Endothelial cell of umbilical vein (primary cell): ENCODE measurements around the gene CRYGS. TPM values are rescaled to one million over a fixed set of nuclear protein-coding genes. Genes with fewer than 3 reads are reported as not detected.

Experiments used
- BruUV-seq: library from RNA; stranded (reverse); fragments of 400-500 nt; replicated peaks from 2 replicates; lab custom pipeline; 2021; lab: Mats Ljungman, UMichigan
- CTCF ChIA-PET: fragments of 300-600, 350-600 bp; sonication (Branson Sonifier 250); formaldehyde crosslinking; loops from one replicate; lab custom pipeline; 2021; ENCODE audit warnings: antibody characterized with exemption, inconsistent platforms; lab: Charles Lee
- POLR2A ChIA-PET: fragments of 300-600, 350-600 bp; sonication (Branson Sonifier 250); formaldehyde crosslinking; loops from one replicate; lab custom pipeline; 2021; ENCODE audit warnings: antibody characterized with exemption, inconsistent platforms; lab: Charles Lee
- DNase-seq: peaks from one replicate; pipeline ENCODE4 v3.0.0-alpha.2; 2011; ENCODE audit warnings: low read depth, low spot score
- FAIRE-seq: peaks from 2 replicates; lab custom pipeline; 2011; peaks lifted over from hg19 to GRCh38; lab: Jason Lieb, UNC
- H2AFZ ChIP-seq: 2 replicates; pipeline ENCODE4 v1.6.0; 2012; ENCODE audit warnings: low read depth, low read length, control low read depth, inconsistent platforms
- H3K27ac ChIP-seq: 2 replicates; pipeline ENCODE4 v1.5.1; 2011; ENCODE audit warnings: low read depth, mild to moderate bottlenecking, control low read depth, low read length, moderate library complexity; ENCODE audit not compliant: insufficient read depth
- H3K27me3 ChIP-seq, 2 experiments: 2 replicates each; pipeline versions ENCODE4 v1.6.0 to v1.6.1; 2011; ENCODE audit warnings: low read length in 2 of 2, mixed read lengths in 1 of 2; ENCODE audit not compliant: control insufficient read depth in 2 of 2, insufficient read depth in 2 of 2
- H3K36me3 ChIP-seq, 2 experiments: 2 replicates in 1 of 2; 3 replicates in 1 of 2; pipeline ENCODE4 v1.5.1; 2011; ENCODE audit warnings: low read length in 2 of 2, mild to moderate bottlenecking in 1 of 2, moderate library complexity in 1 of 2; ENCODE audit not compliant: control insufficient read depth in 2 of 2, insufficient read depth in 2 of 2; ENCODE audit errors: extremely low read depth in 1 of 2
- H3K4me1 ChIP-seq: 3 replicates; pipeline ENCODE4 v1.5.1; 2011; ENCODE audit warnings: mild to moderate bottlenecking, low read length; ENCODE audit not compliant: control insufficient read depth, insufficient read depth; ENCODE audit errors: extremely low read depth
- H3K4me2 ChIP-seq: 2 replicates; pipeline ENCODE4 v1.6.1; 2011; ENCODE audit warnings: low read length, control low read depth, mixed read lengths; ENCODE audit not compliant: insufficient read depth
- H3K4me3 ChIP-seq, 3 experiments: fragments of 200-600 bp in 1 of 3; sonication (generic), shearing (Covaris generic) in 1 of 3; replicated peaks in 1 of 3; 2 replicates each; pipeline ENCODE4 v1.5.1; 2011 to 2016; ENCODE audit warnings: control low read depth in 3 of 3, low read length in 3 of 3, mild to moderate bottlenecking in 2 of 3, inconsistent platforms in 1 of 3, low read depth in 1 of 3, moderate library complexity in 1 of 3; ENCODE audit not compliant: insufficient read depth in 1 of 3
- H3K79me2 ChIP-seq: 2 replicates; pipeline ENCODE4 v1.6.0; 2012; ENCODE audit warnings: low read length, inconsistent platforms; ENCODE audit not compliant: control insufficient read depth, insufficient read depth
- H3K9ac ChIP-seq: replicated peaks from 2 replicates; pipeline ENCODE3; 2011; ENCODE audit warnings: low read length, control low read depth; ENCODE audit not compliant: insufficient read depth; ENCODE audit errors: extremely low read depth
- H3K9me1 ChIP-seq: replicated peaks from 3 replicates; pipeline ENCODE4 v1.6.0; 2011; ENCODE audit warnings: mild to moderate bottlenecking, low read length; ENCODE audit not compliant: control insufficient read depth, insufficient read depth; ENCODE audit errors: extremely low read depth
- H3K9me3 ChIP-seq: replicated peaks from 2 replicates; pipeline ENCODE4 v1.5.1; 2012; ENCODE audit warnings: low read length, inconsistent platforms; ENCODE audit not compliant: control insufficient read depth, insufficient read depth
- H4K20me1 ChIP-seq: replicated peaks from 2 replicates; pipeline ENCODE3; 2011; ENCODE audit warnings: mild to moderate bottlenecking, low read length; ENCODE audit not compliant: control insufficient read depth, insufficient read depth; ENCODE audit errors: extremely low read depth
- MYC ChIP-seq: IDR thresholded peaks from one replicate; pipeline ENCODE4 v1.6.1; 2011; ENCODE audit warnings: mild to moderate bottlenecking, low read depth, low read length
- POLR2AphosphoS5 ChIP-seq: IDR thresholded peaks from 2 replicates; pipeline ENCODE4 v1.6.1; 2012; ENCODE audit warnings: low read depth, mild to moderate bottlenecking, control low read depth, low read length, moderate library complexity; ENCODE audit not compliant: insufficient read depth
- dilution Hi-C: fragments of 300-500 bp; cut with MboI; formaldehyde crosslinking; loops from one replicate; pipeline ENCODE4 v1.15.0; 2019; ENCODE audit warnings: low sequenced_read_pairs; ENCODE audit not compliant: extremely low pct_ligation_motif_present
- intact Hi-C: fragments of 100-400 bp; cut with micrococcal nuclease; formaldehyde crosslinking; loops from one replicate; pipeline ENCODE4 v1.10.0; 2022
- polyA plus RNA-seq, 4 experiments: library from polyadenylated mRNA; depleted of rRNA in 3 of 4; stranded (reverse) in 3 of 4; unstranded in 1 of 4; fragments of >200 nt; gene quantifications; 2 replicates each; pipeline versions ENCODE4 v1.2.1 to v1.2.3, GENCODE V29; 2011 to 2012; ENCODE audit warnings: missing spikeins in 1 of 4
- total RNA-seq: library from RNA; stranded (reverse); gene quantifications from 2 replicates; pipeline ENCODE4 v1.2.3, GENCODE V29; 2021

Gene CRYGS
- total and polyA plus RNA-seq, 2 donors (not counting 3 experiments of a cell fraction or from before 2014, with no cell fraction given): 5.0 TPM

GRCh38 chr3:186489507-186489906 lies 54.7 kb downstream of the CRYGS start:
- Histone ChIP-seq H3K4me2 (no peak overlapping the region), H4K20me1 (no peaks in the 10 kb centered on the region), H3K4me1 (no peaks in the 10 kb centered on the region), H3K79me2 (no peaks in the 10 kb centered on the region), H3K9ac (no peak overlapping the region), H3K4me3 (no peak overlapping the region), H3K9me1 (no peaks in the 10 kb centered on the region), H3K27me3 (no peaks in the 10 kb centered on the region), H2AFZ (no peak overlapping the region), H3K27ac (no peak overlapping the region), H3K9me3 (no peaks in the 10 kb centered on the region), H3K36me3 (no peaks in the 10 kb centered on the region)
- POLR2A ChIA-PET: no interaction called here
- intact Hi-C loops: no loop called here
- CTCF ChIA-PET: no interaction called here
- FAIRE-seq (no peak), DNase-seq (no peak)
- no peak for TF ChIP-seq MYC
- no peak for TF ChIP-seq POLR2AphosphoS5
- no TSS peak for BruUV-seq
- dilution Hi-C loops: no loop called here

Other genes with a start within 250 kb of the CRYGS start
- gene DGKG, start 182.1 kb downstream of the CRYGS start, total RNA-seq: not detected in 2 replicates
- not detected in 2 replicates for gene DGKG, start 182.1 kb downstream of the CRYGS start, polyA plus RNA-seq
- 16.5 and 18.6 TPM in 2 replicates for gene TBCCD1, start 23.0 kb upstream of the CRYGS start, total RNA-seq
- gene TBCCD1, start 23.0 kb upstream of the CRYGS start, polyA plus RNA-seq: 16.6 and 17.0 TPM in 2 replicates
- gene DNAJB11, start 26.3 kb upstream of the CRYGS start, total RNA-seq: 87.6 and 100 TPM in 2 replicates
- gene DNAJB11, start 26.3 kb upstream of the CRYGS start, polyA plus RNA-seq: 25.2 and 39.5 TPM in 2 replicates
- not detected in 2 replicates for gene AHSG, start 68.7 kb upstream of the CRYGS start, total RNA-seq
- gene AHSG, start 68.7 kb upstream of the CRYGS start, polyA plus RNA-seq: not detected in 2 replicates
- not detected in 2 replicates for gene FETUB, start 96.0 kb upstream of the CRYGS start, total RNA-seq
- not detected in 2 replicates for gene FETUB, start 96.0 kb upstream of the CRYGS start, polyA plus RNA-seq
- not detected in 2 replicates for gene HRG, start 121.6 kb upstream of the CRYGS start, total RNA-seq
- not detected in 2 replicates for gene HRG, start 121.6 kb upstream of the CRYGS start, polyA plus RNA-seq
- not detected in 2 replicates for gene KNG1, start 173.0 kb upstream of the CRYGS start, total RNA-seq
- not detected in 2 replicates for gene KNG1, start 173.0 kb upstream of the CRYGS start, polyA plus RNA-seq
- 260 and 282 TPM in 2 replicates for gene EIF4A2, start 239.2 kb upstream of the CRYGS start, total RNA-seq
- 255 and 401 TPM in 2 replicates for gene EIF4A2, start 239.2 kb upstream of the CRYGS start, polyA plus RNA-seq